Astrocyte (in vitro differentiated cells and primary cell): ENCODE results near the gene ST6GALNAC4.

Source experiments
- EZH2 ChIP-seq: IDR thresholded peaks from 2 replicates; pipeline ENCODE4 v1.6.1; 2012; ENCODE audit warnings: mild to moderate bottlenecking, low read length, inconsistent platforms; ENCODE audit not compliant: insufficient read depth
- TF ChIP-seq, protein P1 (sequence below): IDR thresholded peaks from 2 replicates; pipeline ENCODE4 v1.5.1; 2011; ENCODE audit warnings: low read depth, mild to moderate bottlenecking, inconsistent platforms, low read length, moderate library complexity; ENCODE audit not compliant: insufficient read depth

DNA sequence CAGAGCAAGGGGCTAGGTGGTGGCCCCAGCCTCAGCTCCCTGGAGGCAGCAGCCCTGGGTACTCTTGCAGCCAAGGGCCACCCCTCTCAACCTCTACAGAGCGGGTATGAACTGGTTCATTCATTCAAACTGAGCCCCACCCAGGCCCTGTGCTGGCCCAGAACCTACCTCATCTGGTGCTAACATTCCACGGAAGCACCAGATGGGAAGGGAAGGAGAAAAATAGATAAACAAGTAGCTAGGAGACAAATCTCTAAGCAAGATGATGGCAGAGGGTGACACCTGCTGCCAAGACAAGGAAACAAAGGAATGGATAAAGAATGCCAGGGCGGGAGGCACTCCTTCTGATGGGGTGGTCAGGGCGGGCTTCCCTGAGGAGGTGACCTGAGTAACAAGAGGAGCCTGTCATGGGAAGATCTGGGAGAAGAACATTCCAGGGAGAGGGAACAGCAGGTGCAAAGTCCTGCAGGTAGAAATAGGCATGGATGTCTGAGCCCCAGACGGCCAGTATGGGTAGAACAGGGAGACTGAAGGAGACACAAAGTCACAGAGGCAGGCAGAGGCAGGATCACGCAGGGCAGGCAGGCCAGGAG lies 6.1 kb downstream of the ST6GALNAC4 start:
- TF ChIP-seq, protein P1, sequence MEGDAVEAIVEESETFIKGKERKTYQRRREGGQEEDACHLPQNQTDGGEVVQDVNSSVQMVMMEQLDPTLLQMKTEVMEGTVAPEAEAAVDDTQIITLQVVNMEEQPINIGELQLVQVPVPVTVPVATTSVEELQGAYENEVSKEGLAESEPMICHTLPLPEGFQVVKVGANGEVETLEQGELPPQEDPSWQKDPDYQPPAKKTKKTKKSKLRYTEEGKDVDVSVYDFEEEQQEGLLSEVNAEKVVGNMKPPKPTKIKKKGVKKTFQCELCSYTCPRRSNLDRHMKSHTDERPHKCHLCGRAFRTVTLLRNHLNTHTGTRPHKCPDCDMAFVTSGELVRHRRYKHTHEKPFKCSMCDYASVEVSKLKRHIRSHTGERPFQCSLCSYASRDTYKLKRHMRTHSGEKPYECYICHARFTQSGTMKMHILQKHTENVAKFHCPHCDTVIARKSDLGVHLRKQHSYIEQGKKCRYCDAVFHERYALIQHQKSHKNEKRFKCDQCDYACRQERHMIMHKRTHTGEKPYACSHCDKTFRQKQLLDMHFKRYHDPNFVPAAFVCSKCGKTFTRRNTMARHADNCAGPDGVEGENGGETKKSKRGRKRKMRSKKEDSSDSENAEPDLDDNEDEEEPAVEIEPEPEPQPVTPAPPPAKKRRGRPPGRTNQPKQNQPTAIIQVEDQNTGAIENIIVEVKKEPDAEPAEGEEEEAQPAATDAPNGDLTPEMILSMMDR = no peak
- no peak for TF ChIP-seq EZH2
